Neural cell (in vitro differentiated cells): ENCODE results near the gene KIF21B. TPM values are rescaled to one million over a fixed set of nuclear protein-coding genes. Genes with fewer than 3 reads are reported as not detected.
A peak's percentile ranks its signal among the peaks of the same experiment; 100 is the strongest.

Experiments
- H2AFZ ChIP-seq: fragments of 200-600, 300-800 bp; sonication (generic), shearing (Covaris generic); 2 replicates; pipeline ENCODE4 v1.6.0; 2014; ENCODE audit warnings: low read depth, mild to moderate bottlenecking, antibody characterized with exemption, low read length, moderate library complexity
- H3F3A ChIP-seq: fragments of 200-600 bp; shearing (Covaris generic); 2 replicates; pipeline ENCODE4 v1.6.1; 2016; ENCODE audit warnings: mild to moderate bottlenecking, moderate library complexity, mixed read lengths, antibody characterized with exemption, low read length; ENCODE audit not compliant: insufficient read depth, poor library complexity, severe bottlenecking
- H3K27ac ChIP-seq: fragments of 200-600, 300-800 bp; sonication (generic), shearing (Covaris generic); 2 replicates; pipeline ENCODE4 v1.5.1; 2014; ENCODE audit warnings: mild to moderate bottlenecking, low read length, moderate library complexity
- H3K27me3 ChIP-seq: fragments of 300-800, 200-600 bp; sonication (generic), shearing (Covaris generic); 2 replicates; pipeline ENCODE4 v1.6.0; 2014; ENCODE audit warnings: mild to moderate bottlenecking, low read depth, low read length, moderate library complexity; ENCODE audit not compliant: insufficient read depth
- H3K36me3 ChIP-seq: fragments of 300-800, 200-600 bp; sonication (generic), shearing (Covaris generic); 2 replicates; pipeline ENCODE4 v1.5.1; 2014; ENCODE audit warnings: mild to moderate bottlenecking, antibody characterized with exemption, low read length, moderate library complexity; ENCODE audit not compliant: insufficient read depth
- H3K4me2 ChIP-seq: fragments of 300-800, 200-600 bp; sonication (generic), shearing (Covaris generic); 2 replicates; pipeline ENCODE4 v1.6.0; 2014; ENCODE audit warnings: mild to moderate bottlenecking, low read length
- H3K4me3 ChIP-seq: fragments of 300-800, 200-600 bp; sonication (generic), shearing (Covaris generic); 2 replicates; pipeline ENCODE4 v1.5.1; 2014; ENCODE audit warnings: mild to moderate bottlenecking, low read length, moderate library complexity
- H3K79me2 ChIP-seq: fragments of 200-600 bp; shearing (Covaris generic); replicated peaks from 2 replicates; pipeline ENCODE4 v1.6.0; 2014; ENCODE audit warnings: mild to moderate bottlenecking, low read length, moderate library complexity; ENCODE audit not compliant: insufficient read depth
- H3K9ac ChIP-seq: fragments of 300-800, 200-600 bp; sonication (generic), shearing (Covaris generic); 2 replicates; pipeline ENCODE4 v1.6.1; 2016; ENCODE audit warnings: mild to moderate bottlenecking, low read length, mixed read lengths
- H3K9me2 ChIP-seq: fragments of 200-600 bp; shearing (Covaris generic); 2 replicates; pipeline ENCODE4 v1.6.1; 2016; ENCODE audit warnings: mild to moderate bottlenecking, low read length, mixed read lengths; ENCODE audit not compliant: insufficient read depth
- H3K9me3 ChIP-seq: fragments of 200-600, 300-800 bp; sonication (generic), shearing (Covaris generic); 2 replicates; pipeline ENCODE4 v1.6.1; 2016; ENCODE audit warnings: mild to moderate bottlenecking, mixed run types, low read length, moderate library complexity, mixed read lengths
- H4K20me1 ChIP-seq: fragments of 200-600 bp; shearing (Covaris generic); 2 replicates; pipeline ENCODE4 v1.6.1; 2016; ENCODE audit warnings: mild to moderate bottlenecking, mixed run types; ENCODE audit not compliant: insufficient read depth
- EP300 ChIP-seq: fragments of 450-650 bp; conservative IDR thresholded peaks from 2 replicates; pipeline ENCODE4 v1.6.1; 2014; ENCODE audit warnings: antibody characterized with exemption, mild to moderate bottlenecking, moderate library complexity; ENCODE audit not compliant: poor library complexity, severe bottlenecking
- EZH2 ChIP-seq: fragments of 200-600, 300-800 bp; shearing (Covaris generic), sonication (generic); IDR thresholded peaks from 2 replicates; pipeline ENCODE4 v1.6.1; 2014; ENCODE audit warnings: antibody characterized with exemption, low read length, borderline replicate concordance, mild to moderate bottlenecking; ENCODE audit not compliant: insufficient read depth, poor library complexity, severe bottlenecking
- MXI1 ChIP-seq: fragments of 450-650 bp; conservative IDR thresholded peaks from 2 replicates; pipeline ENCODE4 v1.6.1; 2014; ENCODE audit warnings: antibody characterized with exemption, mild to moderate bottlenecking; ENCODE audit not compliant: poor library complexity, severe bottlenecking
- POLR2AphosphoS5 ChIP-seq: IDR thresholded peaks from 2 replicates; pipeline ENCODE4 v1.6.1; 2012
- RAD21 ChIP-seq: fragments of 450-650 bp; conservative IDR thresholded peaks from 2 replicates; pipeline ENCODE4 v1.6.1; 2014; ENCODE audit warnings: antibody characterized with exemption, mild to moderate bottlenecking, moderate library complexity
- SMC3 ChIP-seq: fragments of 450-650 bp; conservative IDR thresholded peaks from 2 replicates; pipeline ENCODE4 v1.6.1; 2014; ENCODE audit warnings: antibody characterized with exemption, mild to moderate bottlenecking, moderate library complexity; ENCODE audit not compliant: poor library complexity
- TAF1 ChIP-seq: IDR thresholded peaks from 2 replicates; pipeline ENCODE4 v1.6.1; 2012; ENCODE audit warnings: low read depth
- polyA plus RNA-seq: library from polyadenylated mRNA; depleted of rRNA; stranded (reverse); fragments of >200 nt; gene quantifications from 2 replicates; pipeline ENCODE4 v1.2.3, GENCODE V29; 2014
- TF ChIP-seq, protein P1 (sequence below): fragments of 450-650 bp; IDR thresholded peaks from 2 replicates; pipeline ENCODE4 v1.5.1; 2014; ENCODE audit warnings: antibody characterized with exemption, mild to moderate bottlenecking, moderate library complexity; ENCODE audit not compliant: poor library complexity, severe bottlenecking
- TF ChIP-seq, protein P2 (sequence below): IDR thresholded peaks from 2 replicates; pipeline ENCODE4 v1.6.1; 2012; ENCODE audit warnings: borderline replicate concordance

Gene KIF21B
- polyA plus RNA-seq, 1 donor from 2014 or later, result 53.7 TPM

DNA sequence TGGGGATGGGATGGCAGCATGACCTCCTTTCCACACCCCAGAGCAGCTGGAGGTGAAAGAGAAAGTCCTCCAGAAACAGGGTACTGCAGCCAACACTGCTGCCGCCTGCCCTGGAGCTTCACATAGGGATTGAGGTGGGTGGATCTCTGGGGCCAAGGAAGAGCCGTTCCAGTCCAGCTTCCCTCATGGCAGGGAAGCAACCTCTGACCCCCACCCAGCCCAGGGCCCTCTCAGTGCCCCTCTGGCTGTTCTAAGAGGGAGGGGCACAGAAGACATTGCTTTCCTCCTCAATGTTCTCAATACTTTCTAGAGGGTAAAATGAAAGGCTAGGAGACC lies 5.7 kb downstream of the KIF21B start:
- peaks cover 77% of the 10 kb centered on the region for H4K20me1 ChIP-seq
- no peaks in the 10 kb centered on the region for H3K9me2 ChIP-seq
- TF ChIP-seq TAF1 (no peak), MXI1 (no peak), EZH2 (no peak), RAD21 (no peak), POLR2AphosphoS5 (no peak)
- TF ChIP-seq, protein P1, sequence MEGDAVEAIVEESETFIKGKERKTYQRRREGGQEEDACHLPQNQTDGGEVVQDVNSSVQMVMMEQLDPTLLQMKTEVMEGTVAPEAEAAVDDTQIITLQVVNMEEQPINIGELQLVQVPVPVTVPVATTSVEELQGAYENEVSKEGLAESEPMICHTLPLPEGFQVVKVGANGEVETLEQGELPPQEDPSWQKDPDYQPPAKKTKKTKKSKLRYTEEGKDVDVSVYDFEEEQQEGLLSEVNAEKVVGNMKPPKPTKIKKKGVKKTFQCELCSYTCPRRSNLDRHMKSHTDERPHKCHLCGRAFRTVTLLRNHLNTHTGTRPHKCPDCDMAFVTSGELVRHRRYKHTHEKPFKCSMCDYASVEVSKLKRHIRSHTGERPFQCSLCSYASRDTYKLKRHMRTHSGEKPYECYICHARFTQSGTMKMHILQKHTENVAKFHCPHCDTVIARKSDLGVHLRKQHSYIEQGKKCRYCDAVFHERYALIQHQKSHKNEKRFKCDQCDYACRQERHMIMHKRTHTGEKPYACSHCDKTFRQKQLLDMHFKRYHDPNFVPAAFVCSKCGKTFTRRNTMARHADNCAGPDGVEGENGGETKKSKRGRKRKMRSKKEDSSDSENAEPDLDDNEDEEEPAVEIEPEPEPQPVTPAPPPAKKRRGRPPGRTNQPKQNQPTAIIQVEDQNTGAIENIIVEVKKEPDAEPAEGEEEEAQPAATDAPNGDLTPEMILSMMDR, result no peak
- TF ChIP-seq, protein P2, sequence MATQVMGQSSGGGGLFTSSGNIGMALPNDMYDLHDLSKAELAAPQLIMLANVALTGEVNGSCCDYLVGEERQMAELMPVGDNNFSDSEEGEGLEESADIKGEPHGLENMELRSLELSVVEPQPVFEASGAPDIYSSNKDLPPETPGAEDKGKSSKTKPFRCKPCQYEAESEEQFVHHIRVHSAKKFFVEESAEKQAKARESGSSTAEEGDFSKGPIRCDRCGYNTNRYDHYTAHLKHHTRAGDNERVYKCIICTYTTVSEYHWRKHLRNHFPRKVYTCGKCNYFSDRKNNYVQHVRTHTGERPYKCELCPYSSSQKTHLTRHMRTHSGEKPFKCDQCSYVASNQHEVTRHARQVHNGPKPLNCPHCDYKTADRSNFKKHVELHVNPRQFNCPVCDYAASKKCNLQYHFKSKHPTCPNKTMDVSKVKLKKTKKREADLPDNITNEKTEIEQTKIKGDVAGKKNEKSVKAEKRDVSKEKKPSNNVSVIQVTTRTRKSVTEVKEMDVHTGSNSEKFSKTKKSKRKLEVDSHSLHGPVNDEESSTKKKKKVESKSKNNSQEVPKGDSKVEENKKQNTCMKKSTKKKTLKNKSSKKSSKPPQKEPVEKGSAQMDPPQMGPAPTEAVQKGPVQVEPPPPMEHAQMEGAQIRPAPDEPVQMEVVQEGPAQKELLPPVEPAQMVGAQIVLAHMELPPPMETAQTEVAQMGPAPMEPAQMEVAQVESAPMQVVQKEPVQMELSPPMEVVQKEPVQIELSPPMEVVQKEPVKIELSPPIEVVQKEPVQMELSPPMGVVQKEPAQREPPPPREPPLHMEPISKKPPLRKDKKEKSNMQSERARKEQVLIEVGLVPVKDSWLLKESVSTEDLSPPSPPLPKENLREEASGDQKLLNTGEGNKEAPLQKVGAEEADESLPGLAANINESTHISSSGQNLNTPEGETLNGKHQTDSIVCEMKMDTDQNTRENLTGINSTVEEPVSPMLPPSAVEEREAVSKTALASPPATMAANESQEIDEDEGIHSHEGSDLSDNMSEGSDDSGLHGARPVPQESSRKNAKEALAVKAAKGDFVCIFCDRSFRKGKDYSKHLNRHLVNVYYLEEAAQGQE, result no peak
- H3K9ac ChIP-seq, result no peak overlapping the region
- H3K4me3 ChIP-seq, result peak overlapping the region; percentile 51
- no peak overlapping the region for H3K4me2 ChIP-seq
- H3K79me2 ChIP-seq, result peaks cover 96% of the 10 kb centered on the region
- H2AFZ ChIP-seq, result no peak overlapping the region
- no peak overlapping the region for H3K27ac ChIP-seq
- H3K9me3 ChIP-seq, result no peaks in the 10 kb centered on the region
- H3K36me3 ChIP-seq, result no peaks in the 10 kb centered on the region
- no peaks in the 10 kb centered on the region for H3K27me3 ChIP-seq
- no peaks in the 10 kb centered on the region for H3F3A ChIP-seq

DNA sequence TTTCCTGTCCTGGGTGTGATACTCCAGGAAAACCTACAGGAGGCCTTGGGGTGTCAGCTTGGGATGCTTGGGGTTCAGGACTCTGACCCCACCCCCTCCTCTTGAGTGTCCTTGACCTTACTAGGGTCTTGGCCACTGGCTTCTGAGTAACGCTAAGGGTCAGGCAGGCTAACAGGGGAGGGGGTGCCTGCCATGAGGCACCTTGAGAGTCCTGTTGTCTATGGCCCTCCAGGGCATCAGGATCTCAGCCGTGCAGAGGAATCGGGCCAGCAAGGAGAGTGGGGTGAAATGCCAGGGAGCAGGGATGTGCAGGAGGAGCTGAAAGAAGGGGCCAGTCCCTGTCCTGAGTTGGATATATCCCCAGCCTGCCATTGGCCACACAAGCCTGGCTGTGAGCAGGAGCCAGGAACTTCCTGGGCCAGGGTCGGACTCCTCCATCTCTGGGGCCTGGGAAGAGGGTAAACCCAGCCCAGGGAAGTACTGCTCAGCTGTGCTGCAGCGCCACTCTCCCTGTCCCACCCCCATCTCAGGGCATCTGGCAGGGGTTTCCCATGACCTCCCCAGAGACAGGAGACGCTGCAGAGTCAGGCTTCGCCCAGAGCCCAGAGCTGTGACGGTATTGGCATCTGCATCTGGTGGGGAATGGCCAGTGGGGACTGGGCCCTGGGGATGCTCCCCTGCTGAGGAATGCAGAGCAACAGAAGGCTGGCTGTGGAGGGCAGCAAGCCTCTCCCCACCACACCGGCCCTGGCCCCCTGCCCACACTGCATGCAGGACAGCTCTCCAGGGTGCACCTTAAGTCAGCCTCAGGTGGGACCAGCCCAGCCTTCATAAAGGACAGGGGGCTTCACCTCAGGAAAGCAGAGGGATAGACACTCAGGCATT lies 6.3 kb downstream of the KIF21B start:
- TF ChIP-seq EP300 (no peak), EZH2 (no peak), MXI1 (no peak), SMC3 (no peak), TAF1 (no peak)
- TF ChIP-seq, protein P1, result no peak
- H3K4me3 ChIP-seq, result peak overlapping the region; percentile 51
- H3K27me3 ChIP-seq, result no peaks in the 10 kb centered on the region
- no peak overlapping the region for H2AFZ ChIP-seq
- H4K20me1 ChIP-seq, result peaks cover 78% of the 10 kb centered on the region
- no peaks in the 10 kb centered on the region for H3F3A ChIP-seq
- no peaks in the 10 kb centered on the region for H3K9me3 ChIP-seq
- H3K79me2 ChIP-seq, result peaks cover 96% of the 10 kb centered on the region
- H3K9me2 ChIP-seq, result no peaks in the 10 kb centered on the region
- no peaks in the 10 kb centered on the region for H3K36me3 ChIP-seq
- no peak overlapping the region for H3K4me2 ChIP-seq
- H3K9ac ChIP-seq, result no peak overlapping the region
- no peak overlapping the region for H3K27ac ChIP-seq
